K562 (cell line): Measurements from ENCODE around the gene GPSM3. TPM values are rescaled to one million over a fixed set of nuclear protein-coding genes. Genes with fewer than 3 reads are reported as not detected.

Experiments
- ATAC-seq: fragments of 200-7000 bp; cut with Tn5 transposase; 3 replicates; pipeline ENCODE4 v1.9.1; 2020; ENCODE audit warnings: moderate library complexity
- BruUV-seq: library from RNA; stranded (reverse); fragments of 400-500 nt; replicated peaks from 2 replicates; lab custom pipeline; 2021; lab: Mats Ljungman, UMichigan
- CTCF ChIA-PET: fragments of 300-600 bp; formaldehyde crosslinking; extraction: SDS; loops from one replicate; lab custom pipeline; 2021; ENCODE audit warnings: low intra/inter-chr PET ratio; lab: Yijun Ruan, JAX
- POLR2A ChIA-PET: fragments of 300-600, 350-650 bp; sonication (Branson Sonifier 250); formaldehyde crosslinking; extraction: SDS; loops from one replicate; lab custom pipeline; 2021; ENCODE audit warnings: antibody characterized with exemption, inconsistent platforms; lab: Yijun Ruan, JAX
- DNase-seq, 4 experiments: peaks; one replicate each; pipeline versions ENCODE4 v3.0.0 to v3.0.0-alpha.2; 2011 to 2018; ENCODE audit warnings: low spot score in 3 of 4, mixed read lengths in 3 of 4; ENCODE audit errors: extremely low read depth in 1 of 4
- FAIRE-seq: peaks from 2 replicates; lab custom pipeline; 2011; peaks lifted over from hg19 to GRCh38; lab: Jason Lieb, UNC
- H2AFZ ChIP-seq: 2 replicates; pipeline ENCODE4 v1.6.0; 2011; ENCODE audit warnings: low read depth, low read length, control low read depth, inconsistent platforms
- H3K27ac ChIP-seq: fragments of 200-600 bp; 3 replicates; pipeline ENCODE4 v1.8.0; 2011; ENCODE audit warnings: low read depth, mild to moderate bottlenecking, control low read depth, inconsistent platforms, low read length, moderate library complexity, mixed read lengths; ENCODE audit errors: extremely low read depth
- H3K27me3 ChIP-seq, 2 experiments: fragments of 300-600 bp in 1 of 2; 2 replicates in 1 of 2; 3 replicates in 1 of 2; pipeline versions ENCODE4 v1.6.0 to v1.8.0; 2011; ENCODE audit warnings: inconsistent platforms in 2 of 2, low read length in 2 of 2, mild to moderate bottlenecking in 1 of 2, mixed read lengths in 1 of 2, moderate library complexity in 1 of 2; ENCODE audit not compliant: control insufficient read depth in 2 of 2, insufficient read depth in 2 of 2
- H3K36me3 ChIP-seq: fragments of 300-600 bp; 3 replicates; pipeline ENCODE4 v1.8.0; 2011; ENCODE audit warnings: mild to moderate bottlenecking, low read length, inconsistent platforms; ENCODE audit not compliant: control insufficient read depth, insufficient read depth
- H3K4me1 ChIP-seq, 2 experiments: fragments of 200-600 bp in 1 of 2; replicated peaks in 1 of 2; 2 replicates in 1 of 2; 3 replicates in 1 of 2; pipeline versions ENCODE4 v1.5.1 to v1.8.0; 2011; ENCODE audit warnings: inconsistent platforms in 2 of 2, low read length in 2 of 2, mild to moderate bottlenecking in 1 of 2, mixed read lengths in 1 of 2, moderate library complexity in 1 of 2; ENCODE audit not compliant: control insufficient read depth in 2 of 2, insufficient read depth in 2 of 2
- H3K4me2 ChIP-seq: 2 replicates; pipeline ENCODE4 v1.6.1; 2011; ENCODE audit warnings: low read length, control low read depth, inconsistent platforms, mixed read lengths; ENCODE audit not compliant: insufficient read depth
- H3K4me3 ChIP-seq: fragments of 200-600 bp; sonication (generic), shearing (Covaris generic); 2 replicates; pipeline ENCODE4 v1.5.1; 2016; ENCODE audit warnings: control low read depth, inconsistent platforms
- H3K79me2 ChIP-seq: fragments of 200-600 bp; 3 replicates; pipeline ENCODE4 v1.8.0; 2011; ENCODE audit warnings: low read length, inconsistent platforms; ENCODE audit not compliant: control insufficient read depth, insufficient read depth
- H3K9ac ChIP-seq, 2 experiments: 2 replicates each; pipeline versions ENCODE4 v1.6.0 to v1.6.1; 2011; ENCODE audit warnings: low read depth in 2 of 2, low read length in 2 of 2, control low read depth in 1 of 2, inconsistent platforms in 1 of 2, mild to moderate bottlenecking in 1 of 2, mixed read lengths in 1 of 2; ENCODE audit not compliant: insufficient read depth in 1 of 2
- H3K9me1 ChIP-seq: one replicate; pipeline ENCODE4 v1.6.0; 2011; ENCODE audit warnings: inconsistent platforms, mild to moderate bottlenecking, low read length, moderate library complexity; ENCODE audit not compliant: control insufficient read depth, insufficient read depth
- H3K9me3 ChIP-seq: replicated peaks from 2 replicates; pipeline ENCODE4 v1.5.1; 2011; ENCODE audit warnings: low read depth, low read length, inconsistent platforms; ENCODE audit not compliant: control insufficient read depth, insufficient read depth
- H4K20me1 ChIP-seq: replicated peaks from 2 replicates; pipeline ENCODE4 v1.6.1; 2011; ENCODE audit warnings: low read length, inconsistent platforms, mixed read lengths; ENCODE audit not compliant: control insufficient read depth, insufficient read depth
- BHLHE40 ChIP-seq: IDR thresholded peaks from 2 replicates; pipeline ENCODE4 v1.6.1; 2011; ENCODE audit warnings: low read length, improper control_type of control experiment
- BMI1 ChIP-seq: fragments of 150-350 bp; IDR thresholded peaks from 2 replicates; pipeline ENCODE4 v1.6.1; 2014; ENCODE audit warnings: low read length
- CTCF ChIP-seq, 3 experiments: IDR thresholded peaks in 2 of 3; conservative IDR thresholded peaks in 1 of 3; 2 replicates each; pipeline ENCODE4 v1.5.1; 2011 to 2012; ENCODE audit warnings: low read length in 3 of 3, mild to moderate bottlenecking in 3 of 3, control low read depth in 2 of 3, improper control_type of control experiment in 1 of 3, inconsistent platforms in 1 of 3, low read depth in 1 of 3, mixed read lengths in 1 of 3, moderate library complexity in 1 of 3; ENCODE audit not compliant: insufficient read depth in 2 of 3
- ESRRA ChIP-seq: fragments of 450-650 bp; IDR thresholded peaks from 2 replicates; pipeline ENCODE4 v1.6.1; 2014; ENCODE audit warnings: low read depth, mild to moderate bottlenecking, moderate library complexity, borderline replicate concordance
- HMBOX1 ChIP-seq: sonication (generic); IDR thresholded peaks from 2 replicates; pipeline ENCODE4 v1.6.1; 2016
- ILF3 ChIP-seq: fragments of 450-650 bp; IDR thresholded peaks from 2 replicates; pipeline ENCODE4 v1.6.1; 2018; ENCODE audit warnings: antibody characterized with exemption, mild to moderate bottlenecking, moderate library complexity, borderline replicate concordance
- NONO ChIP-seq, 2 experiments: fragments of 200-400 bp in 1 of 2; fragments of 450-650 bp in 1 of 2; formaldehyde crosslinking in 1 of 2; IDR thresholded peaks; 2 replicates each; pipeline ENCODE4 v1.6.1; 2017; ENCODE audit warnings: low read depth in 2 of 2, mild to moderate bottlenecking in 2 of 2, moderate library complexity in 2 of 2, low read length in 1 of 2
- NR2C1 ChIP-seq, 2 experiments: fragments of 450-650 bp; IDR thresholded peaks; 2 replicates each; pipeline ENCODE4 v1.6.1; 2017; ENCODE audit warnings: mild to moderate bottlenecking in 2 of 2, antibody characterized with exemption in 1 of 2, inconsistent platforms in 1 of 2, missing compliant biosample characterization in 1 of 2, missing genetic modification characterization in 1 of 2
- OTX1 ChIP-seq: fragments of 450-650 bp; formaldehyde crosslinking; IDR thresholded peaks from 2 replicates; pipeline ENCODE4 v1.4.0; 2022; ENCODE audit warnings: mild to moderate bottlenecking
- PTBP1 ChIP-seq: fragments of 200-400 bp; formaldehyde crosslinking; IDR thresholded peaks from 2 replicates; pipeline ENCODE4 v1.6.1; 2017; ENCODE audit warnings: low read depth, low read length
- SIN3A ChIP-seq, 2 experiments: fragments of 150-350 bp in 1 of 2; IDR thresholded peaks; 2 replicates each; pipeline ENCODE4 v1.6.1; 2011 to 2016; ENCODE audit warnings: borderline replicate concordance in 2 of 2, low read depth in 2 of 2, low read length in 2 of 2, mild to moderate bottlenecking in 2 of 2, moderate library complexity in 2 of 2; ENCODE audit not compliant: control insufficient read depth in 1 of 2
- SREBF2 ChIP-seq: sonication (generic); formaldehyde crosslinking; IDR thresholded peaks from 2 replicates; pipeline ENCODE4 v1.4.0; 2020; ENCODE audit warnings: mild to moderate bottlenecking, missing genetic modification reagents
- TRIM24 ChIP-seq, 2 experiments: fragments of 450-650 bp; IDR thresholded peaks; 2 replicates each; pipeline ENCODE4 v1.6.1; 2016
- WHSC1 ChIP-seq: IDR thresholded peaks from one replicate; pipeline ENCODE4 v1.6.1; 2012; ENCODE audit warnings: low read length, control low read depth, inconsistent platforms
- XRCC4 ChIP-seq: IDR thresholded peaks from one replicate; pipeline ENCODE4 v1.6.1; 2011; ENCODE audit not compliant: insufficient read depth, insufficient read length; ENCODE audit errors: extremely low read depth
- ZBTB33 ChIP-seq: sonication (generic); formaldehyde crosslinking; IDR thresholded peaks from 2 replicates; pipeline ENCODE4 v1.8.1; 2023; ENCODE audit warnings: mild to moderate bottlenecking, missing genetic modification reagents
- ZNF174 ChIP-seq: fragments of 250-450 bp; sonication (Bioruptor Pico); IDR thresholded peaks from 2 replicates; pipeline ENCODE4 v1.4.0; 2020; ENCODE audit warnings: mild to moderate bottlenecking
- WGBS: fragments of 100-300 bp; shearing (Covaris generic); methylation state at CpG from one replicate; pipeline ENCODE4 v1.1.6; 2016; ENCODE audit warnings: low coverage, mixed read lengths; ENCODE audit not compliant: insufficient coverage; ENCODE audit errors: missing lambda C conversion rate; 5-methylcytosine and 5-hydroxymethylcytosine counted together
- in situ Hi-C: fragments of 300-500 bp; cut with MboI; formaldehyde crosslinking; loops from 4 replicates; pipeline ENCODE4 v1.15.0; 2018; ENCODE audit warnings: inconsistent platforms, mixed read lengths
- intact Hi-C: fragments of 100-400 bp; cut with micrococcal nuclease; formaldehyde crosslinking; loops from 2 replicates; pipeline ENCODE4 v1.14.2; 2022
- polyA plus RNA-seq, 8 experiments: library from polyadenylated mRNA; depleted of rRNA in 4 of 8; stranded (reverse) in 5 of 8; unstranded in 3 of 8; fragments of >200 nt; fragmentation: Nextera tagmentation in 2 of 8; fragmentation: Illumina TruSeq in 1 of 8; extraction: Ambion mirVana in 2 of 8; extraction: Trizol in 1 of 8; gene quantifications; 2 replicates each; pipeline versions ENCODE4 v1.2.1 to v1.2.3, GENCODE V29; 2011 to 2014; ENCODE audit warnings: inconsistent platforms in 1 of 8, missing spikeins in 1 of 8
- total RNA-seq, 7 experiments: library from RNA; depleted of rRNA in 6 of 7; stranded (reverse); fragments of >200 nt in 6 of 7; fragmentation: Illumina TruSeq in 2 of 7; extraction: Trizol in 2 of 7; gene quantifications; 2 replicates each; pipeline versions ENCODE4 v1.2.1 to v1.2.3, GENCODE V29; 2011 to 2021; ENCODE audit warnings: low replicate concordance in 1 of 7

Gene GPSM3
- total and polyA plus RNA-seq, 9 of the 15 experiments (the other 6 are each of a cell fraction or from before 2014, with no cell fraction given), result 5.3 to 42.6 (median 24.4) TPM

GRCh38 chr6:32192608-32193039 is at the start of gene GPSM3 (continued):
- TF ChIP-seq HMBOX1 (no peak), ZNF174 (CRISPR knock-in tag) (no peak), ILF3 (no peak), PTBP1 (no peak)

GRCh38 chr6:32240686-32241085 is 48.2 kb upstream of the GPSM3 start:
- Histone ChIP-seq H3K9ac (no peak overlapping the region), H2AFZ (no peak overlapping the region), H3K4me2 (no peak overlapping the region), H3K36me3 (no peaks in the 10 kb centered on the region), H3K9me3 (no peaks in the 10 kb centered on the region; the same call in 1 of the 2 replicates), H3K4me1 (no peaks in the 10 kb centered on the region), H3K27ac (no peak overlapping the region), H3K9me1 (no peaks in the 10 kb centered on the region), H3K79me2 (no peaks in the 10 kb centered on the region), H3K27me3 (peaks cover 8 to 21% of the 10 kb centered on the region in 2 experiments; a peak in 4 of 5 replicates), H3K4me3 (no peak overlapping the region), H4K20me1 (no peaks in the 10 kb centered on the region)
- DNase-seq (no peak), FAIRE-seq (no peak), ATAC-seq (no peak)
- 0% methylated on average over 1 of the region's 1 CpG for WGBS
- POLR2A ChIA-PET, result interaction anchor here (1.3 kb wide), 1 partner anchor 8 kb away, joined by 4 read pairs; no protein-coding TSS in a partner anchor
- BruUV-seq, result no TSS peak
- intact Hi-C loops (no loop called here), in situ Hi-C loops (no loop called here)
- CTCF ChIA-PET, result no interaction called here
- TF ChIP-seq XRCC4, result no peak
- peak; percentile 55; the same call in 1 of the 2 replicates for TF ChIP-seq OTX1 (CRISPR knock-in tag)
- no peak for TF ChIP-seq BMI1
- TF ChIP-seq BHLHE40, result no peak
- TF ChIP-seq CTCF (IDR thresholded peaks at IDR 0.05 in 2 of 3, conservative IDR thresholded peaks at IDR 0.05 in 1 of 3; ENCODE audit: insufficient read depth in 2 of 3, low read depth in 1 of 3, low read length in 3 of 3), result peak in 2 of 3 experiments; percentile 25 to 36; a peak in 2 of 6 replicates
- peak; percentile 94 for TF ChIP-seq ESRRA
- TF ChIP-seq NR2C1 (IDR thresholded peaks at IDR 0.05), result peak; percentile 48; the same call in 1 of the 2 replicates
- TF ChIP-seq NR2C1 (tag; IDR thresholded peaks at IDR 0.05), result peak; percentile 56
- TF ChIP-seq TRIM24 (IDR thresholded peaks at IDR 0.05), result 0 out of 4 replicates have a peak, but pooled peaks of 1 of the 2 experiments have one; percentile 28
- no peak for TF ChIP-seq SREBF2 (CRISPR knock-in tag)
- no peak for TF ChIP-seq NONO (IDR thresholded peaks at IDR 0.05; ENCODE audit: low read depth in 2 of 2, low read length in 1 of 2)
- no peak for TF ChIP-seq SIN3A (IDR thresholded peaks at IDR 0.05; ENCODE audit: borderline replicate concordance in 2 of 2, control insufficient read depth in 1 of 2, low read depth in 2 of 2, low read length in 2 of 2)
- no peak for TF ChIP-seq ZBTB33 (CRISPR knock-in tag)
- no peak for TF ChIP-seq WHSC1
